Measurements from ENCODE around the gene FAAH2.
"Not testable (repeated sequence)": the region's sequence is repeated elsewhere in the genome, so short reads cannot be mapped to it uniquely, and the experiment has no call there.

The FAAH2 gene

GRCh38 chrX:57289089-57289488 is 2.6 kb downstream of the FAAH2 start:
- Histone ChIP-seq H3K4me1 (ENCODE audit: insufficient read depth, low read length) (peaks cover 7% of the 10 kb centered on the region), H3K36me3 (ENCODE audit: insufficient read depth, low read length) (no peaks in the 10 kb centered on the region), H3K79me2 (ENCODE audit: insufficient read depth, low read length) (no peaks in the 10 kb centered on the region), H3K4me3 (ENCODE audit: low read depth in 1 of 2, low read length in 2 of 2) (no peak overlapping the region), H2AFZ (ENCODE audit: low read depth, low read length) (no peak overlapping the region), H3K9ac (ENCODE audit: low read depth, low read length) (no peak overlapping the region), H4K20me1 (ENCODE audit: insufficient read depth, low read length) (no peaks in the 10 kb centered on the region), H3K9me3 (ENCODE audit: insufficient read depth, low read length, severe bottlenecking) (no peaks in the 10 kb centered on the region), H3K27ac (ENCODE audit: low read length) (no peak overlapping the region), H3K27me3 (ENCODE audit: insufficient read depth, low read length, poor library complexity) (no peaks in the 10 kb centered on the region), H3K4me2 (ENCODE audit: insufficient read depth, low read length) (no peak overlapping the region)
- TF ChIP-seq EZH2 (IDR thresholded peaks at IDR 0.05; ENCODE audit: borderline replicate concordance, low read depth, low read length, severe bottlenecking), result no peak
- TF ChIP-seq CTCF (IDR thresholded peaks at IDR 0.05; ENCODE audit: borderline replicate concordance, extremely low read depth, low read length, poor library complexity, severe bottlenecking), result no peak
- no peak for DNase-seq
- no peak for ATAC-seq (ENCODE audit: insufficient read depth, low read depth)

- Histone ChIP-seq H3K4me1 (ENCODE audit: insufficient read depth, low read length) (peaks cover 23% of the 10 kb centered on the region), H2AFZ (ENCODE audit: low read depth, low read length) (no peak overlapping the region), H3K27me3 (ENCODE audit: insufficient read depth, low read length, poor library complexity) (no peaks in the 10 kb centered on the region), H3K79me2 (ENCODE audit: insufficient read depth, low read length) (no peaks in the 10 kb centered on the region), H3K27ac (ENCODE audit: low read length) (peak overlapping the region; percentile 81), H4K20me1 (ENCODE audit: insufficient read depth, low read length) (no peaks in the 10 kb centered on the region), H3K36me3 (ENCODE audit: insufficient read depth, low read length) (no peaks in the 10 kb centered on the region), H3K9me3 (ENCODE audit: insufficient read depth, low read length, severe bottlenecking) (no peaks in the 10 kb centered on the region), H3K4me3 (ENCODE audit: low read depth in 1 of 2, low read length in 2 of 2) (no peak overlapping the region; a peak in 1 of 4 replicates), H3K9ac (ENCODE audit: low read depth, low read length) (peak overlapping the region; percentile 31; the same call in 1 of the 2 replicates), H3K4me2 (ENCODE audit: insufficient read depth, low read length) (peak overlapping the region; percentile 33; the same call in 1 of the 2 replicates)
- TF ChIP-seq CTCF (IDR thresholded peaks at IDR 0.05; ENCODE audit: borderline replicate concordance, extremely low read depth, low read length, poor library complexity, severe bottlenecking) (no peak), EZH2 (IDR thresholded peaks at IDR 0.05; ENCODE audit: borderline replicate concordance, low read depth, low read length, severe bottlenecking) (no peak)
- peak; percentile 62 for DNase-seq
- ATAC-seq (ENCODE audit: insufficient read depth, low read depth), result peak; percentile 99
These were observed 8.5 kb downstream of the FAAH2 start for GRCh38 chrX:57294961-57295360.

- H3K4me2 ChIP-seq (ENCODE audit: insufficient read depth, low read length), result 0 out of 2 replicates have a peak overlapping the region, but pooled peaks have one; percentile 33
- peak overlapping the region; percentile 31; the same call in 1 of the 2 replicates for H3K9ac ChIP-seq (ENCODE audit: low read depth, low read length)
- not testable (repeated sequence) for H3K27me3 ChIP-seq (ENCODE audit: insufficient read depth, low read length, poor library complexity); DNase-seq; ATAC-seq (ENCODE audit: insufficient read depth, low read depth); H4K20me1 ChIP-seq (ENCODE audit: insufficient read depth, low read length); H3K9me3 ChIP-seq (ENCODE audit: insufficient read depth, low read length, severe bottlenecking); H2AFZ ChIP-seq (ENCODE audit: low read depth, low read length); H3K79me2 ChIP-seq (ENCODE audit: insufficient read depth, low read length); H3K36me3 ChIP-seq (ENCODE audit: insufficient read depth, low read length); H3K4me3 ChIP-seq (ENCODE audit: low read depth in 1 of 2, low read length in 2 of 2)
- peak overlapping the region; percentile 81 for H3K27ac ChIP-seq (ENCODE audit: low read length)
- peaks cover 23% of the 10 kb centered on the region for H3K4me1 ChIP-seq (ENCODE audit: insufficient read depth, low read length)
These were observed 9.2 kb downstream of the FAAH2 start for GRCh38 chrX:57295679-57296078.

GRCh38 chrX:57313583-57314215 is 27.2 kb downstream of the FAAH2 start:
- peak overlapping the region; percentile 49 for H2AFZ ChIP-seq (ENCODE audit: low read depth, low read length)
- H3K4me3 ChIP-seq (ENCODE audit: low read depth in 1 of 2, low read length in 2 of 2), result peak overlapping the region in 1 of 2 experiments; percentile 27; a peak in 1 of 4 replicates
- ATAC-seq (ENCODE audit: insufficient read depth, low read depth), result peak; percentile 90
- H3K9ac ChIP-seq (ENCODE audit: low read depth, low read length), result peak overlapping the region; percentile 31
- H3K9me3 ChIP-seq (ENCODE audit: insufficient read depth, low read length, severe bottlenecking), result no peaks in the 10 kb centered on the region
- no peaks in the 10 kb centered on the region for H4K20me1 ChIP-seq (ENCODE audit: insufficient read depth, low read length)
- H3K4me1 ChIP-seq (ENCODE audit: insufficient read depth, low read length), result peaks cover 20% of the 10 kb centered on the region
- H3K79me2 ChIP-seq (ENCODE audit: insufficient read depth, low read length), result no peaks in the 10 kb centered on the region
- peak overlapping the region; percentile 51 for H3K4me2 ChIP-seq (ENCODE audit: insufficient read depth, low read length)
- no peaks in the 10 kb centered on the region for H3K27me3 ChIP-seq (ENCODE audit: insufficient read depth, low read length, poor library complexity)
- TF ChIP-seq CTCF (IDR thresholded peaks at IDR 0.05; ENCODE audit: borderline replicate concordance, extremely low read depth, low read length, poor library complexity, severe bottlenecking) (no peak), EZH2 (IDR thresholded peaks at IDR 0.05; ENCODE audit: borderline replicate concordance, low read depth, low read length, severe bottlenecking) (no peak)
- no peaks in the 10 kb centered on the region for H3K36me3 ChIP-seq (ENCODE audit: insufficient read depth, low read length)
- peak overlapping the region; percentile 78 for H3K27ac ChIP-seq (ENCODE audit: low read length)
- no peak for DNase-seq

Data from DND-41 (cell line).